HG03354 (cell line): ENCODE results near the gene MYORG.

Source experiments
- ATAC-seq: cut with Tn5 transposase; IDR thresholded peaks from one replicate; pipeline ENCODE4 v1.9.1; 2021; ENCODE audit warnings: mild to moderate bottlenecking; ENCODE audit not compliant: unreplicated experiment, poor library complexity, severe bottlenecking

Gene MYORG

GRCh38 chr9:34385561-34386230 is 9.0 kb upstream of the MYORG start:
- no peak for ATAC-seq

GRCh38 chr9:34384368-34385165 is 7.9 kb upstream of the MYORG start:
- ATAC-seq, result no peak

- no peak for ATAC-seq
These were observed 7.2 kb upstream of the MYORG start for GRCh38 chr9:34383904-34384303.

- no peak for ATAC-seq
These were observed 6.2 kb upstream of the MYORG start for GRCh38 chr9:34382879-34383278.

GRCh38 chr9:34382054-34382453 is 5.4 kb upstream of the MYORG start:
- no peak for ATAC-seq

- ATAC-seq, result no peak
These were observed 4.6 kb upstream of the MYORG start for GRCh38 chr9:34381323-34381722.

GRCh38 chr9:34380511-34381315 is 4.0 kb upstream of the MYORG start:
- peak; percentile 49 for ATAC-seq

- no peak for ATAC-seq
These were observed 3.4 kb upstream of the MYORG start for GRCh38 chr9:34380034-34380510.

GRCh38 chr9:34379334-34380033 is 2.8 kb upstream of the MYORG start:
- peak; percentile 32 for ATAC-seq

GRCh38 chr9:34378376-34379060 is 1.8 kb upstream of the MYORG start:
- no peak for ATAC-seq

GRCh38 chr9:34377404-34377746 is 677 bp upstream of the MYORG start:
- ATAC-seq, result no peak

GRCh38 chr9:34375901-34376595 is 650 bp downstream of the MYORG start:
- peak; percentile 35 for ATAC-seq

GRCh38 chr9:34374905-34375552 is 1.7 kb downstream of the MYORG start:
- no peak for ATAC-seq

- ATAC-seq, result no peak
These were observed 2.4 kb downstream of the MYORG start for GRCh38 chr9:34374339-34374738.

- no peak for ATAC-seq
These were observed 2.9 kb downstream of the MYORG start for GRCh38 chr9:34373749-34374148.

GRCh38 chr9:34372467-34373011 is 4.2 kb downstream of the MYORG start:
- no peak for ATAC-seq

GRCh38 chr9:34371886-34372466 is 4.7 kb downstream of the MYORG start:
- no peak for ATAC-seq
